Kidney capillary endothelial cell (primary cell): ENCODE results near the gene ANXA6.

Experiments used
- DNase-seq: peaks from one replicate; pipeline ENCODE4 v3.0.0-alpha.2; 2018; ENCODE audit warnings: low spot score

The ANXA6 gene

GRCh38 chr5:151063142-151063989 lies 94.2 kb downstream of the ANXA6 start:
- peak; percentile 80 for DNase-seq

- DNase-seq = no peak
Measured at GRCh38 chr5:151062405-151063141, 95.0 kb downstream of the ANXA6 start.

GRCh38 chr5:151060742-151061141 lies 96.8 kb downstream of the ANXA6 start:
- DNase-seq = no peak

- no peak for DNase-seq
Measured at GRCh38 chr5:151058891-151059489, 98.6 kb downstream of the ANXA6 start.

GRCh38 chr5:151058301-151058700 lies 99.3 kb downstream of the ANXA6 start:
- no peak for DNase-seq

- no peak for DNase-seq
Measured at GRCh38 chr5:151056379-151057325, 100.9 kb downstream of the ANXA6 start.

GRCh38 chr5:151055336-151055735 lies 102.2 kb downstream of the ANXA6 start:
- no peak for DNase-seq

GRCh38 chr5:151054709-151055108 lies 102.9 kb downstream of the ANXA6 start:
- DNase-seq = no peak

GRCh38 chr5:151053796-151054462 lies 103.7 kb downstream of the ANXA6 start:
- no peak for DNase-seq

- DNase-seq = no peak
Measured at GRCh38 chr5:151052836-151053235, 104.7 kb downstream of the ANXA6 start.

GRCh38 chr5:151051931-151052608 lies 105.5 kb downstream of the ANXA6 start:
- DNase-seq = no peak

- DNase-seq = peak; percentile 69
Measured at GRCh38 chr5:151051066-151051930, 106.3 kb downstream of the ANXA6 start.
